ENCODE data around the gene NLK.
"Not testable (repeated sequence)": the region's sequence is repeated elsewhere in the genome, so short reads cannot be mapped to it uniquely, and the experiment has no call there.

Gene NLK

GRCh38 chr17:28042657-28042720 is at the start of gene NLK:
NLK (plus strand) TSS chr17:28042677; CDS start chr17:28042874, 197 bp downstream.
- no peak for DNase-seq

- no peak for DNase-seq
Measured at GRCh38 chr17:27993161-27993695, 49.2 kb upstream of the NLK start.

GRCh38 chr17:27993723-27994310 is 48.7 kb upstream of the NLK start:
- no peak for DNase-seq

- DNase-seq, result no peak
Measured at GRCh38 chr17:27994586-27994985, 47.9 kb upstream of the NLK start.

- peak; percentile 12 for DNase-seq
Measured at GRCh38 chr17:27995554-27995953, 46.9 kb upstream of the NLK start.

- peak; percentile 22 for DNase-seq
Measured at GRCh38 chr17:27996202-27997043, 46.1 kb upstream of the NLK start.

- DNase-seq, result no peak
Measured at GRCh38 chr17:27997044-27997401, 45.5 kb upstream of the NLK start.

GRCh38 chr17:27997522-27997921 is 45.0 kb upstream of the NLK start:
- DNase-seq, result no peak

GRCh38 chr17:28001149-28001548 is 41.3 kb upstream of the NLK start:
- no peak for DNase-seq

- no peak for DNase-seq
Measured at GRCh38 chr17:28004344-28004743, 38.1 kb upstream of the NLK start.

- not testable (repeated sequence) for DNase-seq
Measured at GRCh38 chr17:28007925-28008324, 34.6 kb upstream of the NLK start.

- DNase-seq, result no peak
Measured at GRCh38 chr17:28008513-28008912, 34.0 kb upstream of the NLK start.

- DNase-seq, result no peak
Measured at GRCh38 chr17:28010406-28010805, 32.1 kb upstream of the NLK start.

GRCh38 chr17:28018439-28019070 is 23.9 kb upstream of the NLK start:
- no peak for DNase-seq

- DNase-seq, result no peak
Measured at GRCh38 chr17:28020515-28020914, 22.0 kb upstream of the NLK start.

GRCh38 chr17:28029044-28029443 is 13.4 kb upstream of the NLK start:
- no peak for DNase-seq

- peak; percentile 13 for DNase-seq
Measured at GRCh38 chr17:28030386-28030785, 12.1 kb upstream of the NLK start.

- no peak for DNase-seq
Measured at GRCh38 chr17:28031174-28031573, 11.3 kb upstream of the NLK start.

GRCh38 chr17:28033972-28034714 is 8.3 kb upstream of the NLK start:
- DNase-seq, result no peak

GRCh38 chr17:28035452-28035851 is 7.0 kb upstream of the NLK start:
- DNase-seq, result not testable (repeated sequence)

GRCh38 chr17:28035884-28036283 is 6.6 kb upstream of the NLK start:
- not testable (repeated sequence) for DNase-seq

- DNase-seq, result no peak
Measured at GRCh38 chr17:28038802-28039201, 3.7 kb upstream of the NLK start.

GRCh38 chr17:28039251-28039650 is 3.2 kb upstream of the NLK start:
- no peak for DNase-seq

- no peak for DNase-seq
Measured at GRCh38 chr17:28040406-28040805, 2.1 kb upstream of the NLK start.

Measured in NCI-H2171 treated with DMSO at 0.1 percent for 48 hours (cell line).